ENCODE data around the gene IFNG.

GRCh38 chr12:68113644-68114043 is 45.9 kb downstream of the IFNG start:
- TF ChIP-seq EZH2 (IDR thresholded peaks at IDR 0.05; ENCODE audit: borderline replicate concordance) = no peak
- no peak for TF ChIP-seq CTCF (IDR thresholded peaks at IDR 0.05; ENCODE audit: poor library complexity)

Data from hepatocyte (in vitro differentiated cells).